Spleen (tissue), 7 donors: ENCODE data around the gene TCTN1.

Source experiments
- CTCF ChIP-seq, 11 experiments: fragments of 200-600 bp in 7 of 11; fragments of 450-650 bp in 4 of 11; sonication (generic) in 4 of 11; IDR thresholded peaks in 8 of 11; conservative IDR thresholded peaks in 3 of 11; 1 replicate in 7 of 11; 2 replicates in 4 of 11; pipeline versions ENCODE4 v1.4.0 to v1.8.0; 2016 to 2021; ENCODE audit warnings: antibody characterized with exemption in 11 of 11, inconsistent platforms in 4 of 11, mild to moderate bottlenecking in 1 of 11
- POLR2A ChIP-seq, 3 donors: fragments of 450-650 bp; IDR thresholded peaks; one replicate each; pipeline ENCODE4 v1.5.1; 2017; ENCODE audit warnings: antibody characterized with exemption in 3 of 3, mild to moderate bottlenecking in 1 of 3
- POLR2AphosphoS5 ChIP-seq, 3 donors: sonication (generic); formaldehyde crosslinking; IDR thresholded peaks; one replicate each; pipeline ENCODE4 v1.5.1; 2017; ENCODE audit warnings: antibody characterized with exemption in 3 of 3
- donor health status: DM: no; HTN: no; CAD: no; lungs with moderate emphysema.
- donor health status: DM: no; HTN: no; CAD: no.
- donor health status: DM: no; HTN: no; CAD: no.

DNA sequence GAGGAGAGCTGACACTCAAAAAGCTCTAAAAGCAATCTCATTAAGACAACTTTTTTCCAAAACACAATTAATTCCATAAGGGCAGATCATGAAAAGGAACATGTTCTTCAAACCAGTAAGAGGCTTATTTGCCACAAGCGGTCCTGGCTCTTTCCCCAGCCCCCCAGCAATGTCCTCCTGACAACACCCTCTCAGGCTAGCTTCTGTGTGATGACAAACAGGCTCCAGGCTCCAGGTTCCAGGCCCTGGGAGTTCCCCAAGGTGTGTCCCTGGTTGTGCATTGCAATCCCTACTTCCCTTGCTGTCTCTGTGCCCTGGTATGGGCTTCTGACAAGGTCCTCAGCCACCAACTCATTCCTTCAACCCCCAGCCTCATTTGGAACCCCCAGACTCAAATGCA, 66.1 kb downstream of the TCTN1 start:
- TF ChIP-seq POLR2A (IDR thresholded peaks at IDR 0.05) (no peak), CTCF (IDR thresholded peaks at IDR 0.05 in 8 of 11, conservative IDR thresholded peaks at IDR 0.05 in 3 of 11) (no peak), POLR2AphosphoS5 (IDR thresholded peaks at IDR 0.05) (no peak)
